NCI-H1694 (cell line): Measurements from ENCODE around the gene AMPD3.
A peak's percentile ranks its signal among the peaks of the same experiment; 100 is the strongest.
"Not testable (repeated sequence)": the region's sequence is repeated elsewhere in the genome, so short reads cannot be mapped to it uniquely, and the experiment has no call there.

ENCODE experiments used
- DNase-seq: peaks from one replicate; lab custom pipeline; 2025; lab: John Stamatoyannopoulos, UW

Gene AMPD3

DNA sequence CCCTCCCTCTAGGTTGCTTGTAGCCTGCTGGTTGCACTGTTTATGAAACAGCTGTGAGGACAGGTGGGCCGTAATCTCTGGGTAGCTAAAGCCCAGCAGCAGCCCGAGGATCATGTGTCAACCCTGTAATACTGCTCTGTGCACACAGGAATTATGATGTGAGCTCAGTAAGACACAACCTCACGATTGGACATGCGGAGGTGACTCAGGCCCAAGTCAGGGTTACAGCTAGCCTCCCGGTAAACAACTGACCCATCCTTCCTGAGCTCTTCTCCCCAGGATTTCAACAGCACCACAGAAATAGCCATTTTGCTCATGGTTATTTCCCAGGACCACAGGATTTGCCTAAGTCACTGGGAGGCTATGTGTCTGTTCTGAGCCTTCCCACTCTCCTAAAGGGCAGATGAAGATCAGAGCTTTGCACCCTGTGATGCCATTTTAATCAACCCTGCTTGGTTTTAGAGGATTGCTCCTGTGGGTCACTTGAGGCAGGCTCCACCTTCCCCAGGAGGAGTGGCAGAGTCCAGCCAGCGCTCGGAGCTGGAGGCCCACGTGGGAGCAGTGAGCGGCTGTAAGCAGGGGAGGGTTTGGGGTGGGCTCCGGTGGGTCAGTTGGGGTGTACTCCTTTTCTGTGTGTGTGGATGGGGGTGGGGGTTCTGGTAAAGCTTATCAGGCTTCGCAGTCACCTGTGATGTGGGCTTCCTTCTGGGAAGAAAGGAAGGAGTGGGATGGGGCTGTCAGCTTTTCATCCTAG, at the start of gene AMPD3:
Gene AMPD3, plus strand, starts transcription at position 387 of the 754 bp plus-strand sequence. CDS start 6,256 bp downstream, outside the sequence.
- peak; percentile 46 for DNase-seq

- peak; percentile 91 for DNase-seq
Observed at GRCh38 chr11:10405865-10406592, 49.0 kb upstream of the AMPD3 start.

- no peak for DNase-seq
Observed at GRCh38 chr11:10407055-10407454, 48.0 kb upstream of the AMPD3 start.

DNA sequence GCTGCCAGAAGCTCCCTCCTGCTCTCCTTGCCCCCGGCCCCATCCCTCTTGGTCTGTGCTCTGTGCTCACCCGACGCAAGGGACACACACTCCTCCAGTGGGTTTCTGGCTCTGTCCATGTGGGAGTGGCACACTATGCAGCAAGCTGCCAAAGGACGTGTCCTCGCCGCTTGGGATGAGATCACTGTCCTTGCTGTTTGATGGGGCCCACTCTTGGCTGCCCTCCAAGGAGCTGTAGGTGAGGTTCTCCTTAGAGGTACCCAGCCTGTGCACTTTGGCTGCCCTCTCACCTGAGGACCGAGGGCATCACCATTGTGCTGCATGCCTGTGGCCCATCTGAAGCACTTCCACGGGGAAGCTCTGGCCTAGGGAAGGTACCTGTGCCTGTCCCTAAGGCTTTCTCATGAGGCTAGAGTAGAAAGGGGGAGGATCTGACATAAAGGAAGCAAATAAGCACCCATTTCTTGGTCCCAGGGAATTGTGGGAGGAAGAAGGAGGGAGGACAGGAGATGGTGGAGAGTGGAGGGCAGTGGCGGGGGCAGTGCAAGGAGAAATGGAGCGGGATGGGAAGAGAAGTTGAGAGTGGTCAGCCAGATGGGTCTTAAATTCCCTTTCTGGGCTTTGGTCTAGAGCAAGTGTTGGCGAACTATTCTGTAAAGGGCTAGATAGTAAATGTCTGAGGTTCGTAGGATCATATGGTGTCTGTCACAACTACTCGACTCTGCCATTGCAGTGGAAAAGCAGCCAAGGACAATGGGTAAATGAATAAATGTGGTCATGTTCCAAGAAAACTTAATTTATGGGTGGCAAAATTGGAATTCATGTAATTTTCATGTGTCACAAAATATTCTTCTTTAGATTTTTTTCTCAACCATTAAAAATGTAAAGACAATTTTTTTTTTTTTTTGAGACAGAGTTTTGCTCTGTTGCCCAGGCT, 47.0 kb upstream of the AMPD3 start:
- DNase-seq, result no peak

- DNase-seq, result no peak
Observed at GRCh38 chr11:10409207-10409661, 45.8 kb upstream of the AMPD3 start.

- no peak for DNase-seq
Observed at GRCh38 chr11:10410106-10410843, 44.8 kb upstream of the AMPD3 start.

DNA sequence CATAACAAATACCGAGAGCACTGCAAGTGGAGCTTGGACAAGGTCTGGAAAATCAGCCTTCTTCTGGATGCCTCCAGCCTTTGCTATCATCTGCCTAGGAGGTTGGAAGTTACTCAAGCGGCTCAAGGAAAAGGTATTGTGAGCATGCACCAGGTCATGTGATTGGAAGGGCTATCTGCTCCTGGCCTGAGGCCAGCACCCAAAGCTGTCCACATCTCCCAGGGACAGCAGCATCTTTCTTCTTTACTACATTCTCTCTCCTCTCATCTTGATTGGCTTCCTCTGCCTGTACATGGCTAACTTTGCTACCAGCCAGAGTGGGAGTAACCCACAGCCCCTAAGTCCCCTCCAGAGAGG, 44.2 kb upstream of the AMPD3 start:
- no peak for DNase-seq

DNA sequence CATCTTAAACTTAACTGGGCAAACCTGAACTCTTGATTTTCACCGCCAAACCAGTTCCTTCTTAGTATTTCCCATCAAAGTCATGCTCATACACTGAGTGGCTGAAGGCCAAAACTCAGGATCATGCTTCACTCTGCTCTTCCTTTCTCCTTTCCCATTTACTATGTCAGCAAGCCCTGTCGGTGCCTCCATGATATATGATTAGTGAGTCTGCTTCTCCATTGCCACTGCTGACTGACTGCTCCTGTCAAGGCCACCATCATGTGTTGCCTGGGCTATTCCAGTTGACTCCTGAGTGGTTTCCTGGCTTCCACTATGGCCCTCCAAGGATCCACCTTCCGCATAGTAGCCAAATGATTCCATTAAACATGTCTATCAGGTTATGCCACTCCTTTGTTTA, 42.8 kb upstream of the AMPD3 start:
- DNase-seq, result no peak

GRCh38 chr11:10413268-10413667, 41.8 kb upstream of the AMPD3 start:
- DNase-seq, result no peak

DNA sequence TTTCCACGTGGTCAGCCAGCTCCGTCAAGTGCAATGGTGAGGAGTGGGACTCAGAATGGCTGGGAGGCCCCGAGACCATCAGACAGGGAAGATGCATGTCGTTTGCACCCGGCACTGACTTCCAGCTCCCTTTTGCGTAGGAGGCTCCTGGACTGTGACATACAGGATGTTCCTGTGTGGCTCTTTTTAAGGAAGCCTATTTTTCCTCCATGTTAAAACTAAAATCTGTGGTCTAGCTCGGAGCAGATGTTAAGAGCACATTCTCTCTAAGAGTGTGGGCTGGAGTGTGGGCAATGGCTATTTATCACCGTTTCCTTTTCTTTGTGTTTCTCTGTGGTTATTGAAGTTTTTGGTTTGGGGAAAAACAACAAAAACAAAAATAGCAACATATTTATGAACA, 40.9 kb upstream of the AMPD3 start:
- DNase-seq, result no peak

GRCh38 chr11:10414659-10415058, 40.4 kb upstream of the AMPD3 start:
- DNase-seq, result no peak

- no peak for DNase-seq
Observed at GRCh38 chr11:10415817-10416392, 39.2 kb upstream of the AMPD3 start.

GRCh38 chr11:10418259-10418949, 36.7 kb upstream of the AMPD3 start:
- DNase-seq, result no peak

- no peak for DNase-seq
Observed at GRCh38 chr11:10418950-10419310, 36.1 kb upstream of the AMPD3 start.

DNA sequence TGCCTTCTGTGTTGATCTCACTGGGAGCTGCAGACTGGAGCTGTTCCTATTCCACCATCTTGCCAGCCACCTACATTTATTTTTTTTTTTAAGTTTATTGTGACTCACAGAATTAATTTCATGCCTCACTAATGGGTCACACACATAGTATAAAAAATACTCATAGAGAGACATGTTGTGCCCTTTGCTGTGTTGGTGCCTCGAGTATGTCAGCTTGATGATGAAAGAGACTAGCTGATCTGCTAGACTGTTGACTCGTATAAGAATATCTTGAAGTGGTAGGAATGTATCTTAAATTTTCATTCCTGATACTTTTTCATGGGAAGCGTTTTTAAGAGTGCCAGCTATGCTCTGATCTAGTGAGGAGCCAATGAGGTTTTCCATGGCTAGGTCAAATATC, 28.6 kb upstream of the AMPD3 start:
- no peak for DNase-seq

- no peak for DNase-seq
Observed at GRCh38 chr11:10428453-10428852, 26.6 kb upstream of the AMPD3 start.

DNA sequence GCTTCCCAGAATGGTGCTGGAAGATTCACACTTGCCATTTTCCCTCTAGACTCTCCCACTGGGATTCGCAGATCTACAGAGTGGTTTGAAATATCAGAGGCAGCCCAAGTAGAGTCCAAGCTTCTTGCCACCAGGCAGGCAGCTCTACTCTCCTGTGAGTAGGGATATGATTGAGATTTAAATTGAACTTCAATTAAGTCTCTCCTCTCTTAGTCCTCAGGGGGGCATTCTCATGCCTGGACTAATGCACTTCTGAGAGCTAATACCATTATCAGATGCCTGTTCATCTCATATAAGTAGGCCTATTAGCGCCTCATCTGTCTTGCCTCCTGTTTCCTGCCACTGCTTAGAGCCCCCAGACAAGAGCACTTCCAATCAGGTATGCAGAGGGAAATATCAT, 25.5 kb upstream of the AMPD3 start:
- no peak for DNase-seq

DNA sequence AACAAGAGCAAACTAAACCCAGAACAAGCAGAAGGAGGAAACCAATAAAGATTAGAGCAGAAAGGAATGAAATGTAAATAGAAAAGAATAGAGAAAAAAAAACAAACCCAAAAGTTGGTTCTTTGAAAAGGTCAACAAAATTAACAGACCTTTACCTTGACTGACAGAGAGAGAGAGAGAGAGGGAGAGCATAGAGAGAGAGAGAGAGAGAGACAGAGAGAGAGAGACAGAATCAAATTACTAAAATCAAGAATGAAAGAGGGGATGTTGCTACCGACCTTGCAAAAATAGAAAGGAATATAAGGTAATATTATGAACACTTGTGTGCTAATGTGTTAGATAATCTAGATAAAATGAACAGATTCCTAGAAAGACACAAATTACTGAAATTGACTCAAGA, 22.6 kb upstream of the AMPD3 start:
- no peak for DNase-seq

- DNase-seq, result no peak
Observed at GRCh38 chr11:10432971-10433370, 22.1 kb upstream of the AMPD3 start.

GRCh38 chr11:10436224-10436623, 18.8 kb upstream of the AMPD3 start:
- no peak for DNase-seq

DNA sequence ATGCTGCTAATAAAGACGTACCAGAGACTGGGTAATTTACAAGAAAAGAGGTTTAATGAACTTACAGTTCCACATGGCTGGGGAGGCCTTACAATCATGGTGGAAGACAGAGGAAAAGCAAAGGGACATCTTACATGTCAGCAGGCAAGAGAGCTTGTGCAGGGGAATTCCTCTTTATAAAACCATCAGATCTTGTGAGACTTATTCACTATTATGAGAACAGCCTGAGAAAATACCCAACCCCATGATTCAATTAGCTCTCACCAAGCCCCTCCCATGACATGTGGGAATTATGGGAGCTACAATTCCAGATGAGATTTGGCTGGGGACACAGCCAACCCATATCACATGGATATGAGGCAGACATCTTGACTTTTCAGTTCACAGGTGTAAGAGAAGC, 18.4 kb upstream of the AMPD3 start:
- not testable (repeated sequence) for DNase-seq
